ENCODE results near the gene ODF2.
A peak's percentile ranks its signal among the peaks of the same experiment; 100 is the strongest.
"Not testable (repeated sequence)": the region's sequence is repeated elsewhere in the genome, so short reads cannot be mapped to it uniquely, and the experiment has no call there.

ODF2 gene

GRCh38 chr9:128485414-128485855, 29.6 kb downstream of the ODF2 start:
- DNase-seq: no peak

GRCh38 chr9:128486201-128486600, 30.4 kb downstream of the ODF2 start:
- no peak for DNase-seq

- DNase-seq: no peak
Measured at GRCh38 chr9:128493424-128493823, 37.6 kb downstream of the ODF2 start.

- no peak for DNase-seq
Measured at GRCh38 chr9:128494108-128494745, 38.4 kb downstream of the ODF2 start.

- no peak for DNase-seq
Measured at GRCh38 chr9:128494746-128495129, 38.9 kb downstream of the ODF2 start.

- no peak for DNase-seq
Measured at GRCh38 chr9:128495296-128495695, 39.5 kb downstream of the ODF2 start.

- no peak for DNase-seq
Measured at GRCh38 chr9:128495804-128496417, 40.1 kb downstream of the ODF2 start.

- no peak for DNase-seq
Measured at GRCh38 chr9:128497824-128498610, 42.2 kb downstream of the ODF2 start.

GRCh38 chr9:128498911-128499310, 43.1 kb downstream of the ODF2 start:
- DNase-seq: no peak

- no peak for DNase-seq
Measured at GRCh38 chr9:128499920-128500319, 44.1 kb downstream of the ODF2 start.

GRCh38 chr9:128503415-128503825, 47.6 kb downstream of the ODF2 start:
- not testable (repeated sequence) for DNase-seq

- DNase-seq: no peak
Measured at GRCh38 chr9:128503870-128504269, 48.1 kb downstream of the ODF2 start.

GRCh38 chr9:128504485-128505413, 48.9 kb downstream of the ODF2 start, which contains the start of gene GLE1:
Gene GLE1, plus strand, starts transcription at chr9:128504719. Its CDS starts 87 bp downstream, at chr9:128504806.
- DNase-seq: peak; percentile 64

- DNase-seq: no peak
Measured at GRCh38 chr9:128505414-128505765, 49.6 kb downstream of the ODF2 start.

GRCh38 chr9:128505906-128506305, 50.1 kb downstream of the ODF2 start:
- DNase-seq: not testable (repeated sequence)

GRCh38 chr9:128512820-128513219, 57.0 kb downstream of the ODF2 start:
- DNase-seq: no peak

GRCh38 chr9:128521956-128522355, 66.2 kb downstream of the ODF2 start:
- DNase-seq: no peak

- peak; percentile 43 for DNase-seq
Measured at GRCh38 chr9:128523199-128523925, 67.6 kb downstream of the ODF2 start.

- no peak for DNase-seq
Measured at GRCh38 chr9:128526720-128527119, 70.9 kb downstream of the ODF2 start.

GRCh38 chr9:128528445-128529160, 72.8 kb downstream of the ODF2 start:
- DNase-seq: no peak

GRCh38 chr9:128529191-128529590, 73.4 kb downstream of the ODF2 start:
- no peak for DNase-seq

All from DMS 273 treated with DMSO at 0.1 percent for 48 hours (cell line).